Measurements from ENCODE around the gene NOTCH1. TPM values are rescaled to one million over a fixed set of nuclear protein-coding genes. Genes with fewer than 3 reads are reported as not detected.
A peak's percentile ranks its signal among the peaks of the same experiment; 100 is the strongest.

Gene NOTCH1
- total RNA-seq, 1 donor from 2014 or later = 23.1 TPM

GRCh38 chr9:136501686-136502085, 44.2 kb downstream of the NOTCH1 start:
- no peak for DNase-seq (ENCODE audit: low spot score)

- no peak for DNase-seq (ENCODE audit: low spot score)
These were observed 45.6 kb downstream of the NOTCH1 start for GRCh38 chr9:136499935-136500910.

- no peak for DNase-seq (ENCODE audit: low spot score)
These were observed 46.5 kb downstream of the NOTCH1 start for GRCh38 chr9:136499071-136499934.

GRCh38 chr9:136497916-136498695, 47.7 kb downstream of the NOTCH1 start:
- DNase-seq (ENCODE audit: low spot score) = no peak

- DNase-seq (ENCODE audit: low spot score) = no peak
These were observed 48.8 kb downstream of the NOTCH1 start for GRCh38 chr9:136496801-136497620.

- no peak for DNase-seq (ENCODE audit: low spot score)
These were observed 49.7 kb downstream of the NOTCH1 start for GRCh38 chr9:136496181-136496580.

GRCh38 chr9:136495238-136495800, 50.5 kb downstream of the NOTCH1 start:
- DNase-seq (ENCODE audit: low spot score) = no peak

GRCh38 chr9:136494531-136495215, 51.2 kb downstream of the NOTCH1 start:
- no peak for DNase-seq (ENCODE audit: low spot score)

GRCh38 chr9:136494012-136494411, 51.8 kb downstream of the NOTCH1 start:
- DNase-seq (ENCODE audit: low spot score) = no peak

- peak; percentile 68 for DNase-seq (ENCODE audit: low spot score)
These were observed 52.3 kb downstream of the NOTCH1 start for GRCh38 chr9:136493567-136493971.

- DNase-seq (ENCODE audit: low spot score) = no peak
These were observed 52.8 kb downstream of the NOTCH1 start for GRCh38 chr9:136492978-136493522.

GRCh38 chr9:136489731-136490130, 56.1 kb downstream of the NOTCH1 start:
- no peak for DNase-seq (ENCODE audit: low spot score)

GRCh38 chr9:136488247-136489214, 57.3 kb downstream of the NOTCH1 start:
- DNase-seq (ENCODE audit: low spot score) = peak; percentile 40

- no peak for DNase-seq (ENCODE audit: low spot score)
These were observed 58.2 kb downstream of the NOTCH1 start for GRCh38 chr9:136487672-136488071.

- no peak for DNase-seq (ENCODE audit: low spot score)
These were observed 58.8 kb downstream of the NOTCH1 start for GRCh38 chr9:136486823-136487620.

GRCh38 chr9:136486131-136486530, 59.7 kb downstream of the NOTCH1 start:
- DNase-seq (ENCODE audit: low spot score) = no peak

Data from umbilical cord (tissue), 2 donors.